Neural cell (in vitro differentiated cells): ENCODE measurements around the gene TNS1. TPM values are rescaled to one million over a fixed set of nuclear protein-coding genes. Genes with fewer than 3 reads are reported as not detected.
"Not testable (repeated sequence)": the region's sequence is repeated elsewhere in the genome, so short reads cannot be mapped to it uniquely, and the experiment has no call there.

Experiments used
- H2AFZ ChIP-seq: fragments of 200-600, 300-800 bp; sonication (generic), shearing (Covaris generic); 2 replicates; pipeline ENCODE4 v1.6.0; 2014; ENCODE audit warnings: low read depth, mild to moderate bottlenecking, antibody characterized with exemption, low read length, moderate library complexity
- H3F3A ChIP-seq: fragments of 200-600 bp; shearing (Covaris generic); 2 replicates; pipeline ENCODE4 v1.6.1; 2016; ENCODE audit warnings: mild to moderate bottlenecking, moderate library complexity, mixed read lengths, antibody characterized with exemption, low read length; ENCODE audit not compliant: insufficient read depth, poor library complexity, severe bottlenecking
- H3K27ac ChIP-seq: fragments of 200-600, 300-800 bp; sonication (generic), shearing (Covaris generic); 2 replicates; pipeline ENCODE4 v1.5.1; 2014; ENCODE audit warnings: mild to moderate bottlenecking, low read length, moderate library complexity
- H3K27me3 ChIP-seq: fragments of 300-800, 200-600 bp; sonication (generic), shearing (Covaris generic); 2 replicates; pipeline ENCODE4 v1.6.0; 2014; ENCODE audit warnings: mild to moderate bottlenecking, low read depth, low read length, moderate library complexity; ENCODE audit not compliant: insufficient read depth
- H3K36me3 ChIP-seq: fragments of 300-800, 200-600 bp; sonication (generic), shearing (Covaris generic); 2 replicates; pipeline ENCODE4 v1.5.1; 2014; ENCODE audit warnings: mild to moderate bottlenecking, antibody characterized with exemption, low read length, moderate library complexity; ENCODE audit not compliant: insufficient read depth
- H3K4me2 ChIP-seq: fragments of 300-800, 200-600 bp; sonication (generic), shearing (Covaris generic); 2 replicates; pipeline ENCODE4 v1.6.0; 2014; ENCODE audit warnings: mild to moderate bottlenecking, low read length
- H3K4me3 ChIP-seq: fragments of 300-800, 200-600 bp; sonication (generic), shearing (Covaris generic); 2 replicates; pipeline ENCODE4 v1.5.1; 2014; ENCODE audit warnings: mild to moderate bottlenecking, low read length, moderate library complexity
- H3K79me2 ChIP-seq: fragments of 200-600 bp; shearing (Covaris generic); replicated peaks from 2 replicates; pipeline ENCODE4 v1.6.0; 2014; ENCODE audit warnings: mild to moderate bottlenecking, low read length, moderate library complexity; ENCODE audit not compliant: insufficient read depth
- H3K9ac ChIP-seq: fragments of 300-800, 200-600 bp; sonication (generic), shearing (Covaris generic); 2 replicates; pipeline ENCODE4 v1.6.1; 2016; ENCODE audit warnings: mild to moderate bottlenecking, low read length, mixed read lengths
- H3K9me2 ChIP-seq: fragments of 200-600 bp; shearing (Covaris generic); 2 replicates; pipeline ENCODE4 v1.6.1; 2016; ENCODE audit warnings: mild to moderate bottlenecking, low read length, mixed read lengths; ENCODE audit not compliant: insufficient read depth
- H3K9me3 ChIP-seq: fragments of 200-600, 300-800 bp; sonication (generic), shearing (Covaris generic); 2 replicates; pipeline ENCODE4 v1.6.1; 2016; ENCODE audit warnings: mild to moderate bottlenecking, mixed run types, low read length, moderate library complexity, mixed read lengths
- H4K20me1 ChIP-seq: fragments of 200-600 bp; shearing (Covaris generic); 2 replicates; pipeline ENCODE4 v1.6.1; 2016; ENCODE audit warnings: mild to moderate bottlenecking, mixed run types; ENCODE audit not compliant: insufficient read depth
- EP300 ChIP-seq: fragments of 450-650 bp; conservative IDR thresholded peaks from 2 replicates; pipeline ENCODE4 v1.6.1; 2014; ENCODE audit warnings: antibody characterized with exemption, mild to moderate bottlenecking, moderate library complexity; ENCODE audit not compliant: poor library complexity, severe bottlenecking
- EZH2 ChIP-seq: fragments of 200-600, 300-800 bp; shearing (Covaris generic), sonication (generic); IDR thresholded peaks from 2 replicates; pipeline ENCODE4 v1.6.1; 2014; ENCODE audit warnings: antibody characterized with exemption, low read length, borderline replicate concordance, mild to moderate bottlenecking; ENCODE audit not compliant: insufficient read depth, poor library complexity, severe bottlenecking
- MXI1 ChIP-seq: fragments of 450-650 bp; conservative IDR thresholded peaks from 2 replicates; pipeline ENCODE4 v1.6.1; 2014; ENCODE audit warnings: antibody characterized with exemption, mild to moderate bottlenecking; ENCODE audit not compliant: poor library complexity, severe bottlenecking
- POLR2AphosphoS5 ChIP-seq: IDR thresholded peaks from 2 replicates; pipeline ENCODE4 v1.6.1; 2012
- RAD21 ChIP-seq: fragments of 450-650 bp; conservative IDR thresholded peaks from 2 replicates; pipeline ENCODE4 v1.6.1; 2014; ENCODE audit warnings: antibody characterized with exemption, mild to moderate bottlenecking, moderate library complexity
- SMC3 ChIP-seq: fragments of 450-650 bp; conservative IDR thresholded peaks from 2 replicates; pipeline ENCODE4 v1.6.1; 2014; ENCODE audit warnings: antibody characterized with exemption, mild to moderate bottlenecking, moderate library complexity; ENCODE audit not compliant: poor library complexity
- TAF1 ChIP-seq: IDR thresholded peaks from 2 replicates; pipeline ENCODE4 v1.6.1; 2012; ENCODE audit warnings: low read depth
- polyA plus RNA-seq: library from polyadenylated mRNA; depleted of rRNA; stranded (reverse); fragments of >200 nt; gene quantifications from 2 replicates; pipeline ENCODE4 v1.2.3, GENCODE V29; 2014
- TF ChIP-seq, protein P1 (sequence below): fragments of 450-650 bp; IDR thresholded peaks from 2 replicates; pipeline ENCODE4 v1.5.1; 2014; ENCODE audit warnings: antibody characterized with exemption, mild to moderate bottlenecking, moderate library complexity; ENCODE audit not compliant: poor library complexity, severe bottlenecking
- TF ChIP-seq, protein P2 (sequence below): IDR thresholded peaks from 2 replicates; pipeline ENCODE4 v1.6.1; 2012; ENCODE audit warnings: borderline replicate concordance

Gene TNS1
- polyA plus RNA-seq, 1 donor from 2014 or later = 1.5 TPM

DNA sequence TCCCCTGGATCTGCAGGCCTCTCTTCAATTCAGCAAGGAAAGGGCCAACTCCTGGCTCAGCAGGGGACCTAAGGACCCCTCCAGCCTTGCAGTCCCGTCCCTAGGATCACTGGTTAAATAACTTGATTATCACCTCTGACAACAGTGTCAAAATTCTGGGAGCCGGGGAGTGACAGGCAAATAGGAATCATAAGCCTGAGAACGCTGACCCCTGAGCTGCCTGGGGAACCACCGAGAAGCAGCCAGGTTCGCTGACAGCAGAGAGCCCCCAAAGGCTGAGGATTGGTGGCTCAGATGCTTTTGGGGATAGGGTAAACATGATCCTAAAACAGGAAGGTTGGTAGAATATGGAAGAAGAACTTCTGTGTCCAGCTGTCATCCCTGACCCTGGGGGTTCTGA, 17.5 kb upstream of the TNS1 start:
- Histone ChIP-seq H2AFZ (no peak overlapping the region), H4K20me1 (no peaks in the 10 kb centered on the region), H3K4me2 (no peak overlapping the region), H3K4me3 (no peak overlapping the region), H3K27ac (no peak overlapping the region), H3K9me2 (no peaks in the 10 kb centered on the region), H3K27me3 (no peaks in the 10 kb centered on the region), H3K9me3 (no peaks in the 10 kb centered on the region), H3F3A (no peaks in the 10 kb centered on the region), H3K36me3 (no peaks in the 10 kb centered on the region), H3K79me2 (no peaks in the 10 kb centered on the region), H3K9ac (no peak overlapping the region)
- TF ChIP-seq, protein P1, sequence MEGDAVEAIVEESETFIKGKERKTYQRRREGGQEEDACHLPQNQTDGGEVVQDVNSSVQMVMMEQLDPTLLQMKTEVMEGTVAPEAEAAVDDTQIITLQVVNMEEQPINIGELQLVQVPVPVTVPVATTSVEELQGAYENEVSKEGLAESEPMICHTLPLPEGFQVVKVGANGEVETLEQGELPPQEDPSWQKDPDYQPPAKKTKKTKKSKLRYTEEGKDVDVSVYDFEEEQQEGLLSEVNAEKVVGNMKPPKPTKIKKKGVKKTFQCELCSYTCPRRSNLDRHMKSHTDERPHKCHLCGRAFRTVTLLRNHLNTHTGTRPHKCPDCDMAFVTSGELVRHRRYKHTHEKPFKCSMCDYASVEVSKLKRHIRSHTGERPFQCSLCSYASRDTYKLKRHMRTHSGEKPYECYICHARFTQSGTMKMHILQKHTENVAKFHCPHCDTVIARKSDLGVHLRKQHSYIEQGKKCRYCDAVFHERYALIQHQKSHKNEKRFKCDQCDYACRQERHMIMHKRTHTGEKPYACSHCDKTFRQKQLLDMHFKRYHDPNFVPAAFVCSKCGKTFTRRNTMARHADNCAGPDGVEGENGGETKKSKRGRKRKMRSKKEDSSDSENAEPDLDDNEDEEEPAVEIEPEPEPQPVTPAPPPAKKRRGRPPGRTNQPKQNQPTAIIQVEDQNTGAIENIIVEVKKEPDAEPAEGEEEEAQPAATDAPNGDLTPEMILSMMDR = no peak
- TF ChIP-seq RAD21 (no peak), POLR2AphosphoS5 (no peak)

DNA sequence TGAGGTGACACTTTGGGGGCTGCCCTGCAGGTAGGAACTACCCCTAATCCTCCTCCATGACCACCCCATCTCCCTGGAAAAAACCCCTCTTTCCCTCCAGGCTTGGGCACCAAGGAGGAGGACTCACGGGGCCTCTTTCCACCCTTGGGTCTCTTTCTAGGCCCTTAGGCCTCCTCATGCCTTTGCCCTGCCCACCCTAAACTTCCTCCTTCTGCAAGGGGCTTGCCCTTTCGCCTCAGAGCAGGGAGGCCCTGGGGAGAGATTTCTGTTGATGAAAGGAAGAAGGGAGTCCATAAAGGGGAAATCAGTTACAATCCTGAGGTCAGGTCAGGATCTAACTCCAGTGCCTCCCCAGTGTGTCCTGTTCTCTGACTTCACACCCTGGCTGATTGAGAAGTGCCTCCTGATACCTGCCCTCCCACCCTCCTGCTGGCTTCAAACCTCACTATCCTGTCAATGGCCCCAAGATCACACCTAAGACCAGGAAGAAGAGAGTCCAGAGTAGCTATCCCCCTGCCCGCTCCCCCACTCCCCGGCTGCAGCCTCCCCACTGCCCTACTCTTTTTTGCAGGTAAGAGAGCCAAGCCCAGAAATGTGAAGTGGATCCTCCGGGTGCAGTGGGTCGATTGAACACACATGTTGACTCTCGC, 16.7 kb upstream of the TNS1 start:
- H3K36me3 ChIP-seq = no peaks in the 10 kb centered on the region
- H3K9me3 ChIP-seq = no peaks in the 10 kb centered on the region
- no peaks in the 10 kb centered on the region for H3K79me2 ChIP-seq
- no peak overlapping the region for H2AFZ ChIP-seq
- H3K4me2 ChIP-seq = no peak overlapping the region
- TF ChIP-seq, protein P2, sequence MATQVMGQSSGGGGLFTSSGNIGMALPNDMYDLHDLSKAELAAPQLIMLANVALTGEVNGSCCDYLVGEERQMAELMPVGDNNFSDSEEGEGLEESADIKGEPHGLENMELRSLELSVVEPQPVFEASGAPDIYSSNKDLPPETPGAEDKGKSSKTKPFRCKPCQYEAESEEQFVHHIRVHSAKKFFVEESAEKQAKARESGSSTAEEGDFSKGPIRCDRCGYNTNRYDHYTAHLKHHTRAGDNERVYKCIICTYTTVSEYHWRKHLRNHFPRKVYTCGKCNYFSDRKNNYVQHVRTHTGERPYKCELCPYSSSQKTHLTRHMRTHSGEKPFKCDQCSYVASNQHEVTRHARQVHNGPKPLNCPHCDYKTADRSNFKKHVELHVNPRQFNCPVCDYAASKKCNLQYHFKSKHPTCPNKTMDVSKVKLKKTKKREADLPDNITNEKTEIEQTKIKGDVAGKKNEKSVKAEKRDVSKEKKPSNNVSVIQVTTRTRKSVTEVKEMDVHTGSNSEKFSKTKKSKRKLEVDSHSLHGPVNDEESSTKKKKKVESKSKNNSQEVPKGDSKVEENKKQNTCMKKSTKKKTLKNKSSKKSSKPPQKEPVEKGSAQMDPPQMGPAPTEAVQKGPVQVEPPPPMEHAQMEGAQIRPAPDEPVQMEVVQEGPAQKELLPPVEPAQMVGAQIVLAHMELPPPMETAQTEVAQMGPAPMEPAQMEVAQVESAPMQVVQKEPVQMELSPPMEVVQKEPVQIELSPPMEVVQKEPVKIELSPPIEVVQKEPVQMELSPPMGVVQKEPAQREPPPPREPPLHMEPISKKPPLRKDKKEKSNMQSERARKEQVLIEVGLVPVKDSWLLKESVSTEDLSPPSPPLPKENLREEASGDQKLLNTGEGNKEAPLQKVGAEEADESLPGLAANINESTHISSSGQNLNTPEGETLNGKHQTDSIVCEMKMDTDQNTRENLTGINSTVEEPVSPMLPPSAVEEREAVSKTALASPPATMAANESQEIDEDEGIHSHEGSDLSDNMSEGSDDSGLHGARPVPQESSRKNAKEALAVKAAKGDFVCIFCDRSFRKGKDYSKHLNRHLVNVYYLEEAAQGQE = no peak
- TF ChIP-seq RAD21 (no peak), EZH2 (no peak), SMC3 (no peak), TAF1 (no peak), EP300 (no peak), POLR2AphosphoS5 (no peak), MXI1 (no peak)
- TF ChIP-seq, protein P1 = no peak
- no peaks in the 10 kb centered on the region for H3F3A ChIP-seq
- no peak overlapping the region for H3K9ac ChIP-seq
- H3K27me3 ChIP-seq = no peaks in the 10 kb centered on the region
- no peak overlapping the region for H3K27ac ChIP-seq
- H4K20me1 ChIP-seq = no peaks in the 10 kb centered on the region
- H3K9me2 ChIP-seq = no peaks in the 10 kb centered on the region
- H3K4me3 ChIP-seq = no peak overlapping the region

DNA sequence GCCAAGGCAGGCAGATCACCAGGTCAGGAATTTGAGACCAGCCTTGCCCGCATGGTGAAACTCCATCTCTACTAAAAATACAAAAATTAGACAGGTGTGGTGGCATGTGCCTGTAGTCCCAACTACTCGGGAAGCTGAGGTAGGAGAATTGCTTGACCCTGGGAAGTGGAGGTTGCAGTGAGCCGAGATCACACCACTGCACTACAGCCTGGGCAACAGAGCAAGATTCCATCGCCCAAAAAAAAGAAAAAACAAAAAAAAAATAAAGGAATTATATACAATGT, 16.0 kb upstream of the TNS1 start:
- not testable (repeated sequence) for H3K27ac ChIP-seq, H2AFZ ChIP-seq, H3K36me3 ChIP-seq, H3F3A ChIP-seq, H3K27me3 ChIP-seq, H3K9me2 ChIP-seq, H3K9ac ChIP-seq, H3K79me2 ChIP-seq, H3K9me3 ChIP-seq, H3K4me2 ChIP-seq, H3K4me3 ChIP-seq, H4K20me1 ChIP-seq
